AG04450 (cell line): Measurements from ENCODE around the gene REEP3. TPM values are rescaled to one million over a fixed set of nuclear protein-coding genes. Genes with fewer than 3 reads are reported as not detected.

Experiments used
- CTCF ChIA-PET: fragments of 300-600, 350-600 bp; formaldehyde crosslinking; extraction: SDS; loops from one replicate; lab custom pipeline; 2022; ENCODE audit warnings: antibody characterized with exemption, inconsistent platforms; lab: Charles Lee
- POLR2A ChIA-PET: fragments of 350-600 bp; formaldehyde crosslinking; extraction: SDS; loops from one replicate; lab custom pipeline; 2021; ENCODE audit warnings: antibody characterized with exemption, inconsistent platforms; lab: Yijun Ruan, JAX
- DNase-seq: peaks from one replicate; pipeline ENCODE4 v3.0.0-alpha.2; 2011; ENCODE audit warnings: low read depth, low spot score
- H3K27ac ChIP-seq: one replicate; pipeline ENCODE4 v1.5.1; 2012; ENCODE audit warnings: low read depth, low read length, control low read depth
- H3K27me3 ChIP-seq: one replicate; pipeline ENCODE4 v1.6.0; 2012; ENCODE audit warnings: low read length; ENCODE audit not compliant: control insufficient read depth, insufficient read depth
- H3K4me3 ChIP-seq: 2 replicates; pipeline ENCODE4 v1.5.1; 2011; ENCODE audit warnings: mild to moderate bottlenecking, low read depth, low read length, control low read depth
- H3K9me3 ChIP-seq: 2 replicates; pipeline ENCODE4 v1.5.1; 2012; ENCODE audit warnings: low read length; ENCODE audit not compliant: control insufficient read depth, insufficient read depth
- CTCF ChIP-seq: IDR thresholded peaks from 2 replicates; pipeline ENCODE4 v1.5.1; 2011; ENCODE audit warnings: low read depth, low read length, control low read depth, inconsistent platforms
- polyA plus RNA-seq: library from polyadenylated mRNA; depleted of rRNA; stranded (reverse); fragments of >200 nt; gene quantifications from 2 replicates; pipeline ENCODE4 v1.2.3, GENCODE V29; 2011

Gene REEP3
- polyA plus RNA-seq, 1 experiment: 36.5 TPM

- TF ChIP-seq CTCF: no peak
- POLR2A ChIA-PET: no interaction called here
- CTCF ChIA-PET: interaction anchor here (1.0 kb wide), 1 partner anchor 434 kb away, joined by 3 read pairs; no protein-coding TSS in a partner anchor
- DNase-seq: no peak
- Histone ChIP-seq H3K4me3 (no peak overlapping the region), H3K27me3 (no peaks in the 10 kb centered on the region), H3K9me3 (no peaks in the 10 kb centered on the region), H3K27ac (no peak overlapping the region)
Measured at GRCh38 chr10:63600540-63600939, 79.3 kb downstream of the REEP3 start.

GRCh38 chr10:63603709-63604445, 82.7 kb downstream of the REEP3 start:
- H3K27ac ChIP-seq: no peak overlapping the region
- ChIA-PET POLR2A (no interaction called here), CTCF (interaction anchor here (1.0 to 1.4 kb wide), 5 partner anchors 20 to 1565 kb away, joined by 3 to 4 read pairs (median 4); no protein-coding TSS in a partner anchor)
- DNase-seq: peak; percentile 80
- H3K9me3 ChIP-seq: no peaks in the 10 kb centered on the region
- no peak overlapping the region for H3K4me3 ChIP-seq
- no peak for TF ChIP-seq CTCF
- H3K27me3 ChIP-seq: no peaks in the 10 kb centered on the region

GRCh38 chr10:63605197-63605967, 84.2 kb downstream of the REEP3 start:
- DNase-seq: no peak
- POLR2A ChIA-PET: no interaction called here
- no peak for TF ChIP-seq CTCF
- CTCF ChIA-PET: interaction anchor here (1.0 kb wide), 1 partner anchor 1567 kb away, joined by 3 read pairs; no protein-coding TSS in a partner anchor
- H3K9me3 ChIP-seq: no peaks in the 10 kb centered on the region
- no peaks in the 10 kb centered on the region for H3K27me3 ChIP-seq
- H3K4me3 ChIP-seq: no peak overlapping the region
- H3K27ac ChIP-seq: no peak overlapping the region

- ChIA-PET CTCF (interaction anchor here (1.3 kb wide), 1 partner anchor 21 kb away, joined by 3 read pairs; no protein-coding TSS in a partner anchor), POLR2A (no interaction called here)
- no peak for TF ChIP-seq CTCF
- H3K4me3 ChIP-seq: no peak overlapping the region
- H3K9me3 ChIP-seq: no peaks in the 10 kb centered on the region
- no peak for DNase-seq
- H3K27me3 ChIP-seq: no peaks in the 10 kb centered on the region
- no peak overlapping the region for H3K27ac ChIP-seq
Measured at GRCh38 chr10:63608511-63608910, 87.3 kb downstream of the REEP3 start.
